ENCODE data around the gene ASB2.
A peak's percentile ranks its signal among the peaks of the same experiment; 100 is the strongest.

Gene ASB2

DNA sequence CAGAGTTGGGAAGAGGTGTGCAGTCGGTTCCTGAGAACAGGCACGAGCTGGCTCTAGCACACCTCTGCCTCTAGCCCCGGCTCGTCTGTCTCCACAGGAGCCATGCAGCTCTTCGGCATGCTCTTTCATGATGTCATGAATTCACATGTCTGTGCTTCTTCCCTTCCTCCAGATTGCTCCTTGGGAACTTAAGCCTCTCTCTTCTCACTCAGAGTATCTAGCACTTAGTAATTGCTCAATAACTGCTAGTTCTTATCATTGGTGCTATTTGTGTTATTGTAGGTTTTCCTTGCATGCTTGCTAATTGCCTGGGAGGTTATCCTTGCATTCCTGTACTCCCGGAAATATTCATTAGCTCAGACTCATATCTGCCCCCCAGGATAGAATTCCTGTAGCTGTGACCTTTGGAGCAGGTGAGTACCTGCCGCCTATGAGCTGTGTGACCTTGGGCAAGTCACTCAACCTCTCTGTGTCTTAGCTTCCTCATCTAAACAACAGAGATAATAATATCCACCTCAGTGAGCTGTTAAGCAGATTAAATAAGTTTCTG is 29.8 kb downstream of the ASB2 start:
- DNase-seq (ENCODE audit: low read depth): no peak

DNA sequence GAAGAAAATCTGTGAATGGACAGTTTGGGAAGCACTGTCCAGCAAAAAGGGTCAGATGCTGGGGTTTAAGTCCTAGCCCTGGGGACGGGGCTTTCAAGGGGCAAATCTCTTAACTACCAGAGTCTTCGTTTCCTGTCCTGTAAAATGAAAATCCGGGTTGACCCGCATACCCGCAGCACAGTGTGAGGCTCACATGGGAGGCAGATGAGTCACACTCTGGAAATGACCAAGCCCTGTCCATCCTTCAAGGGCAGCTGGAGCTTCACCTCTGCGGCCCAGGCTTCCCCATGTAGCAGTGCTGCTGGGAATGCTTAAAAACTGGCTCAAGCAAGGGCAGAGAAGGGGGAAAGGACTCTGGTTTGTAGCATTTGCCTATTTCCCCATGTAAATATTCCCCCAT is 30.3 kb downstream of the ASB2 start:
- DNase-seq (ENCODE audit: low read depth): no peak

DNA sequence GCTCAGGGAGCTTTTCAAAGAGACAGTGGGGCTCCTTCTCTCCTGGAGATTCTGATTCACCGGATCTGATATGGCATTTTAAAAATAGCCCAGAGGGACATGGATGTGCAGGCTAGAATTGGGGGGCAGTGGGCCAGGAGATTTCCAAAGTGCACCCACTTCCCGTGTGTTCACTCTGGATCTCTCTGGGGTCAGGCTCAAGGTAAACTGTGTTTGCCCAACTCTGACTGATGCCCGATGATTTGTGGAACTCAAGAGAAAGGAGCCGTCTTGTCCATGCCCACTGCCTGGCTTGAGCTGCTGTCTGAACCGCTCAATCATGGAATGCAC is 31.3 kb downstream of the ASB2 start:
- no peak for DNase-seq (ENCODE audit: low read depth)

DNA sequence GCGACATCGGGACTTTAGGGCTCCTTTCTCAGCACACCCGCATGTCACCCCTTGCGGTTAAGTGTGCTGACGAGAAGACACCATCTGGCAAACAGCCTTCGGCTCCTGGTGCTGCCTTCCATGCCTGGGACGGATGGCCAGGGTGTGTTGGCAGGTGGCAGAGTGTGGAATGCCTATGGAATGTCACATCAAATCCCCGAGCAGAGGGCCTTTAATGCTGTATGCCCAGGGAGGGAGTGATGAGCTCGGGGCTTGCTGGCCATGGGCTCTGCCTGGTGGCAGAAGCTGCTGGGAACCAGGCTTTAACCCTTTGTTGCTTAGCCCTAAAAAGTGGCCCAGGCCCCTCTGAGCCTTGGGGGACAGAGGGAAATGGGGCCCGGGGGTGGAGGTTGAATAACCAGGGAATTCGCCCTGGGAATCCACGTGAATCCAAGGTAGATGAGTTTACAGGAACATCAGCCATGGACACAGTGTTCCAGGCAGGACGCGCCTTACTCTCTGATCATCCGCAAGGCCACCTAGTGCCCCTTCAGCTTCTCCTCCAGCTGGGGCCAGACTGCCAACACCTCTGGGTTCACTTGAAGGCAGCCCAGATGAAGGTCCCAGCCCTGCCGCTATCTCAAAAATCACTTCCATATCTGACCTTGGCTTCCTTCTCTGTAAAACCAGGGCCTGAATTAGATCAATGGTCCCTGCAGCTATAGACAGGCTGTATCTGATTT is 31.9 kb downstream of the ASB2 start:
- no peak for DNase-seq (ENCODE audit: low read depth)

DNA sequence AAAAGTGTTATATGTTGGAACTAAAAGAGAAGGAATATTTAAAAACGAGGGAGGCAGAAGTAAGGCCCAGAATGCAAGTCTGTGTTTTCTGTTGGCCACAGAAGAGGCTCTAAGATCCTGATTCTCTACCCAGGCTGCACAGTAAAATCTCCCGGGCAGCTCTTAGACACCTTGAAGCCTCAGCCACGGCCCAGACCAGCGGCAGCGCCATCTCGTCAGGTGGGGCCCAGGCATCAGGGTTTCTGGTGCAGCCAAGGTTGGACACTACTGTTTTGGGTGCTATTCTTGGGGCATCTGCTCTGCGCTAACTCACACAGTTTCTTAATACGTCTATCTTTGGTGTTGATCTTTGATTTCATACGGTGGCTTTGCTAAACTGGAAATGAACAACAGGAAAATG is 32.4 kb downstream of the ASB2 start:
- no peak for DNase-seq (ENCODE audit: low read depth)

DNA sequence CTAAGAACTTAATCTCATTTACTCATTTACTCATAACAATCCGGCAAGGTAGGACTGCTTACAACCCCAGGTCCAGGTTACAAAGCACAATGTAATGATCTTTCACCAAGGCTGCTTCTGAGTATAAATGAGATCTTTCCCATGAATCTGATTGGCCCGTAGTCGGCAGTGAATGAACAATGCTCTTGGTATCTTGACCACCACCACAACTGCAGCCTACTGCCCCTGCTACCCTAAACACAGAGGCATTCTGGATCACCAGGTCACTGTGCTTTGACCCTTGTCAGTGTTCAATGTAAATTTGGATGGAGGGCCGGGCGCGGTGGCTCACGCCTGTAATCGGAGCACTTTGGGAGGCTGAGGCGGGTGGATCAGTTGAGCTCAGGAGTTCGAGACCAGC is 33.3 kb downstream of the ASB2 start:
- DNase-seq (ENCODE audit: low read depth): no peak

DNA sequence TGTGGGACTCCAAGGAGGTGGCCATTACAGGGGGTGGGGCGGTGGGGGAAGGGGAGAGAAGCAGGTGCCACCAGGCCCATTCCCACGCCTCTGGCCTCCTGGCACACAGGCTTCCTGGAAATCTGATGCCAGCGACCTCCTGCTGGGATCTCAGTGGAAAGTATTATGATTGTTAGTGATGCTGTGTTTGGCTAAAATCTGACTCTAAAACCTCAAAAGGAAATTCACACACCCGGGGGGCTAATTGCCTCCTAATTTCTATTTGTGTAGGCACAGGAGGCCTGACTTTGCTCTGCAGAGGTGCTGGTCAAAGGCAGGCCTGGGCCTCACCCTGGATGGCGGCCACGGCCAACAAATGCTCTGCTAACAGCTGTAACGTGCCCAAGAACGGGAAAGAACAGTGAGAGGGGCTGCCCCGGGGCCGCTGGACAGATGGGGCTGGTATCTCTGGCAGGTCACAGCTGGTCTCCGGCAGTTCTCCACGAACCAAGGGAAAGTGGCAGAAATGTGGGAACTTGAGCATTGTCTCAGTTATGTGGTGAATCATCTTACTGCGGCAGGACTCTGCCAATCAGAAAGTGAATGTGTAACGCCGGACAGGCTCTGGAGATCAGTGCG is 35.0 kb downstream of the ASB2 start:
- DNase-seq (ENCODE audit: low read depth): no peak

DNA sequence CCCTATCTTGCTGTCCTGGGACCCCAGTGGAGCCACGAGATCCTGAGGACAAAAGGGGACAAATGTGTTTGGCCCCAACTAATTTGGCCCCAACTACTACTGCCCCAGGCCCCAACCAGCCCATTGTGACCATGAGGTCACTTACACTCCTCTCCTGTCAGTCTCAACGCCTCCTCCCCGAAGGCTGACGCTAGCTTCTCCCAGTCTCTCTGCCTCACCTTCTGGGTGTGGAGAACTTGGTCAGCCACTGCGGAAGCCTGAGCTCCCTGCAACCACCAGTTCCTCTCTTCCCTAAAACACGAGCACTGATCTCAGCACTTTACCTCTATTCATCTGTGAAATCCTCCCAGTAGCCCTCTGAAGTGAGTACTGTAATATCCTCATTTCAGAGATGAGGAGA is 35.9 kb downstream of the ASB2 start:
- DNase-seq (ENCODE audit: low read depth): no peak

DNA sequence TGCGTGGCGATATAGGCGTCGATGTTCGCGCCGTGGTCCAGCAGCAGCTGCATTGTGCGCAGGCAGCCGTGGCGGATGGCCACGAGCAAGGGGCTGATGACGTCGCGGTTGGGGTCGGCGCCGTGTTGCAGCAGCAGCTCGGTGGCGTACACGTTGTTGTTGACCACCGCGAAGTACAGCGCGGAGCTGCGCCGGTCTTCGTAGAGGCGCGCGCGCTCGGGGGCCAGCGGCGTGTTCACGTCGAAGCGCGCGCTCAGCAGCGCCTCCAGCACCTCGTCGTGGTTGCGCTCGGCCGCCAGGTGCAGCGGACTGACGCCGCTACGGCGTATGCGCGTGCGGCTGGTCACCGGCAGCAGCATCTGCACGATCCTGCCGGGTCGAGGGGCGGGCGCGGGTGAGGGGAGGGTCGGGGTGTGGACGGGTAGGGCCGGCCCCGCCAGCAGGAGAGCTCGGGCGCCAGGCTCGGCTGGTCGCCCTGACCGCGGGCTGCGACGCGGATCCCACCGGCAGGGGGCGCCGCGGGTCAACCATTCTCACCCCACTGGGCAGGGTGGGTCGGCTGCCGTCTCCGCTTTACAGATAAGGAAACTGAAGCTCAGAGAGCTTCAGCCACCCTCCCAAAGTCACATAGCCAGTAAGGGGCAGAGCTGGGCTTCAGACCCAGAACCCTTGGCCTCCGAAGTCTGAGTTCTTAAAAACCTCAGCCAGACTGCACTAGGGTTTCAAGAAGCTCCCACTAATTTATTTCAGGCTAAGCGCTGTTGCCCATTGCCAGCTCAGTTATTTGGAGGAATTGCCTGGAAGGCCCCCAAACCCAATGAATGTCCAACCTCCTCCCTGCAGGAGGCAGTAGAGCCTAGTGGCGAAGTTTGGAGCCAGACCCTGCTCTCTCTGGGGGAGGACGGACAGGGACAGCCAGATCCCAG is 36.8 kb downstream of the ASB2 start:
- DNase-seq (ENCODE audit: low read depth): peak; percentile 88

DNA sequence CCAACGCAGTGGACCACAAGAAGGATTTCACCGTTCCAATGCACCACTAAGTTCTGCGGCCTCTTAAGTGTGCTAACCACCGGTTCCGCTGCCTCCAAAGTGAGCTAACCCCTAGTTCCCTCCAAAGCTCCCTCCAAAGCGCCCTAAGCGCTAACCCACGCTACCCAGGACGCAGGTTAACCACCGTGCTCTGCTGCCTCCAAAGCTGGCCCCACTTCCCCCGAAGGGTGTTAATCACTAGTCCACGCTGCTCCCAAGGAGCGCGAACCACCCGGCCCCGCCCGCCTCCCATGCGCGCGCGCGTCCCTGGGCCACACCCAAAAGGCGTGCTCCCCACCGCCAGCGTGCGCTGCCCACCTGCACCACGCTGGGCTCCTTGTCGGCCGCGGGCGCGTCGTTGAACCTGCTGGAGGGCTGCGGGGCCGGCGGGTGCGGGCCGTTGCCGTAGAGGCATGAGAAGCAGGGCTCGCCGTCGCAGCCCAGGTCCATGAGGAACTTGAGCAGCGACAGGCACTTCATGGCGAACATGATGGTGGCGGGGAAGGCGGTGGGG is 37.5 kb downstream of the ASB2 start:
- DNase-seq (ENCODE audit: low read depth): no peak

DNA sequence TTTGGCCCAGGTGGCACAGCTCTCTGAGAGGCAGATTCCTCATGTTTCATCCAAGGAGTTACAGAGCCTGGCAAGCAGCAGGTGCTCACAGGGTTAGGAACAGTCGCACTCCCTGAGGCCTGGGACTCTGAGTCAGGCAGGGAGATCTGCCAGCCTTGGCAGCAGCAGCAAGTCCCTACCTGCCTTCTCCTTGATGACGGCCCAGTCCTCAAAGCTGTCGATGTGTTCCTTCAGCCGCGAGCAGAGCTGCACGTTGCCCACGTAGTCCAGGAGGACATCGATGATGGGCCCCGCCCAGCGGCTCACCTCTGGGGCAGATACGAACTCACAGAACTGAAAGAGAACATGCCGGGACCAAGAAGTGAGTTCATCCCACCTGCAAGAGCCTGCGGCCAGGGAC is 38.9 kb downstream of the ASB2 start:
- DNase-seq (ENCODE audit: low read depth): no peak

DNA sequence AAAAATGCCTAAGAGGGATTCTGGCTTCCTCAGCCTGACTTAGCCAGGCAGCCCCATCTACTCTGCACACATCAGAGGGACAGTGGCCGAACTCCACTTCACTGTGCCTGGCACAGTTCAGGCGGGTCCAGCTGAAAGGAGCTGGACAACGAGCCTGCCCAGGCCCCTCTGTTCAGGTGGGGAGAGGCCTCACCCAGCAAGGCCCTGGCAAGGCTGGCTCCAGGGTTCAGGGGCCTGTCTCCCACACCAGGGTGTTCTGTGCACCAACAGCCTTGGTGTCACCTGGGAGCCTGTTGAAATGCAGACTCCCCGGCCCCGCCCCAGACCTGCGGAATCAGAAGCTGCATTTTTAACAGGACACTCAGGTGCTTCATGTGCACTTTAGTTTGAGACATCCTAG is 39.4 kb downstream of the ASB2 start:
- no peak for DNase-seq (ENCODE audit: low read depth)

DNA sequence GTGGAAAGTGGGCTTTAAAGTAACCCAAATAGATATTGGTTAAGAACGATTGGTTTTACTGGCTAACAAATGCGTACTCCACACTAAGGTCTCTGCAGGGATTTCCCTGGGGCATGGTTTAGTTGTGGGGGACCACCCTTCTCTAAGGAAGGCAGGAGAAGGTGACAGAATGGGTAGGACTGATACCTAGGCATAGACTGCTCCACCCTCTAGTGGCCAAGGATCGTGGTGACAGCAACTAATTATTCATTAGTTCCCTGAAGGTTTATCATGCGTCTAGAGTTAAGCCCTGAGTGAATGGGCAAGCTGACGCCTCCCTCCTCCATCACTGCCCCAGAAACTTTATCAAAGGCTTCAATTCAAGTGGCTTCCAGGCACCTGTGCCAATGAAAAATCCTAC is 40.1 kb downstream of the ASB2 start:
- DNase-seq (ENCODE audit: low read depth): no peak

DNA sequence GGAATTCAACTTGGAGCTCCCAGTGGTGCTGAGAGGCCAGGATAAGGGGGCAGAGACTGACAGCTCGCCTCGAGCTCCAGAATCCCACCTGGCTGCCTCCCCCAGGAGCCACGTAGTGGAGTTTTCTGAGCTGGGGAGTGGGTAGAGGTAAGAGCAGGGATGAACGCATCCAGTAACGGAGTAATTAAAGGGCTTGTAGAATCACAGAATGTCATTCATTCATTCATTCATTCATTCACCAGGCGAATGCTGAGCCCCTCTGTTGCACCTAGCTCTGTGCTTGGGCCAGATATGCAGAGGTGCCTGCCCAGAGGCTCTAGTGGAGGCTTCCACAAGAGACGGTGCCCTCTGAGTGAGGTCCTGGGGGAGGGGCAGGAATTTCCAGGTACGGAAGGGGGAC is 41.2 kb downstream of the ASB2 start:
- DNase-seq (ENCODE audit: low read depth): no peak

DNA sequence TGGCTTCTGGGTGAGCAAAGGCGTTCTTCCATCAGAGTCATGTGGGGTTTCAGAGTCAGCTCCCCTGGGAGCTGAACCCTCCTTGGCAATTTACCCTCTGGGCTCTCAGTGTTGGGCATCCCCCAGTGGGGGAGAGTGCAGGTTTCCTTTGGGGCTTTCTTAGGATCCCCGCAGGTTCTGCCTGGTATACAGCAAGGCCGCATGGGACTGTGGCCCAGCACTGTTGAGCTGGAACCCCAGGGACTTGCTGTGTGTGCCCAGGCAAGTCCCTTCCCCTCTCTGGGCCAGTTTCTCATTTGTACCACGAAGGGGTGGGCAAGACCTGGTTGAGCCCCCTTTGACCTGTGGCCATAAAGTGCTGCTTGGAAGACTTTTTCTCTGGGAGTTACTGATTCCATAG is 43.7 kb downstream of the ASB2 start:
- no peak for DNase-seq (ENCODE audit: low read depth)

DNA sequence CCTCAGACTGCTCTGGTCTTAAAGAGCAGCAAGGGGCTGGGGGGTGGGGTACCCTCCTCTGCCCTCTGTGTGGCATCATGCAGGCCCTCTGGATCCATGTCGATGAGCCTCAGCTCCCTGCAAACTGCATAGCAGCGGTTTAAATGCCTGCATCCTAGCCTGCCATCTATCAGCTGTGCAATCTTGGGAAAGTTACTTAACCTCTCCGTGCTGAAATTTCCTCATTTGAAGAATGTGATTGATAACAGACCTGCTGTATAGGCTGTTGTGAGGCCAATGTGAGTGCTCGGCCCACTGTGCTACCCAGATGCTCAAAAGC is 45.4 kb downstream of the ASB2 start:
- DNase-seq (ENCODE audit: low read depth): no peak

DNA sequence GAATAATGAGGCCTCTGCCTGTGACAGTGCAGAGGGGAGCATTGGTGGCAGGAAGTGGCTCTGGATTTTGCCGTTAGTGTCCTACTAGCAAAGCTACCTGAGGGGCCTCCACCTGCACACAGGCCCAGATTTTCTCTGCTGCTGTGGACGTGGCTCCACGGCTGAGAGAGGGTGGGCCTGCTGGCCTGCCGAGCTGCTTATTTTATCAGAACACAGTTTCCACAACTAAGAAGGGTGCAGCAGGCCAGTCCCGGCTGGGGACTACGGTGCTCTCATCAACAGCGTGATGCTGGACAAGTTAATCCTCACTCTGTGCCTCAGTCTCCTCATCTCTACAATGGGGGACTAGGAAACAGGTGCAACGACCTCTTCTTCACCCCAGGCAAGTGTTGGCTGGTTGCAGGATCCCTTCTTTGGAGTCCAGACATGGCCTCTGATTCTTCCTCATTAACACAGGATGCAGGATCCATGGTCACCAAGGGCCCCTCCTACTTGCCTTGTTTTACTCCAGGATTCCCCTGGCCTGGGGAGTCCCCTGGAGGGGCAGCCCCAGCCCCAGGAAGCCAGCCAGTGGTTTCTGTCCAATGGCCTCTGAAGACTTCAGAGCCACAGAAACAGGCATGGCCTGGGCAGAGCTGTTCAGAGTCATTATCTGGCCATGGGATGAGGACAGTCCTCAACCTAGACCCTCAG is 45.9 kb downstream of the ASB2 start:
- DNase-seq (ENCODE audit: low read depth): no peak

DNA sequence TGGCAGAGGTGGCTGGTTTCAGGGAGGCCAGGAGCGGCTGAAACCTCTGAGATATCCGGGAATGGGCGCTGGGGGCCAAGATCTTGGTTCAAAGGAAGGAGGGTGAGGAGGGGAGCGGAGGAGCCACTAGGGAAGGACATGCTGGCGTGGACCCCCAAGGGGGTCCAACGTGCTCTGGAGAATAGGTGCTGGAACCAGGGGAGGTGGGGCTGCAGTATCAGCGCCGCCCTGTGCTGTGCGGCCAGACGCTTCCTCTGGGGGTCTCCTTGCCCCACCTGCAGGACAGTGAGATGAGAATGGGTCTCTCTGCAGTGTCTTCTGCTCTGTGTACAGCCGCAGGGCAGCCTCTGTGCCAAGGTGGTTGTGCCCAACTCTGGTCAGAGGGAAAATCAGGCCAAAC is 46.7 kb downstream of the ASB2 start:
- no peak for DNase-seq (ENCODE audit: low read depth)

DNA sequence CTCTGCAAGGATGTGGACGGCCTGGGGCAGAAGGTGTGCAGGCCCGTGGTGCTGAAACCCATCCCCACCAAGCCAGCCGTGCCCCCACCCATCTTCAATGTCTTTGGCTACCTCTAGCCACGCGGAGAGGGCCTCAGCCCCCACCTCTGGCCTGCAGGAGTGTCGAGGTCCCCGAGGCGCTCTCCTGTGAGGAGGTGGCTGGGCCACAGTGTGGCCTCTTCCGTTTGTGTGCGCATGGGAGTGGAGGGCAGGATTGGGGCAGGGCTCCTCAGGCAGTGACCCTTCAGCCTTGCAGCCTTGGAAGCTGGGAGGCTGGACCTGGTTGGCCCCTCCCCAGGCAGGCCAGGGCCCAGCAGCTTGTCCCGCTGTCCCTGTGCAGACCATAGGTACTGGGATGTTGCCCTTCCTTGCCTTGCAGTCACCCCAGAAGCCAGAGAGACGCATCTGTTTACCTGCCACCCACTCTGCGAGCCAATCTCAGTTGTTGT is 47.3 kb downstream of the ASB2 start:
- DNase-seq (ENCODE audit: low read depth): no peak

DNA sequence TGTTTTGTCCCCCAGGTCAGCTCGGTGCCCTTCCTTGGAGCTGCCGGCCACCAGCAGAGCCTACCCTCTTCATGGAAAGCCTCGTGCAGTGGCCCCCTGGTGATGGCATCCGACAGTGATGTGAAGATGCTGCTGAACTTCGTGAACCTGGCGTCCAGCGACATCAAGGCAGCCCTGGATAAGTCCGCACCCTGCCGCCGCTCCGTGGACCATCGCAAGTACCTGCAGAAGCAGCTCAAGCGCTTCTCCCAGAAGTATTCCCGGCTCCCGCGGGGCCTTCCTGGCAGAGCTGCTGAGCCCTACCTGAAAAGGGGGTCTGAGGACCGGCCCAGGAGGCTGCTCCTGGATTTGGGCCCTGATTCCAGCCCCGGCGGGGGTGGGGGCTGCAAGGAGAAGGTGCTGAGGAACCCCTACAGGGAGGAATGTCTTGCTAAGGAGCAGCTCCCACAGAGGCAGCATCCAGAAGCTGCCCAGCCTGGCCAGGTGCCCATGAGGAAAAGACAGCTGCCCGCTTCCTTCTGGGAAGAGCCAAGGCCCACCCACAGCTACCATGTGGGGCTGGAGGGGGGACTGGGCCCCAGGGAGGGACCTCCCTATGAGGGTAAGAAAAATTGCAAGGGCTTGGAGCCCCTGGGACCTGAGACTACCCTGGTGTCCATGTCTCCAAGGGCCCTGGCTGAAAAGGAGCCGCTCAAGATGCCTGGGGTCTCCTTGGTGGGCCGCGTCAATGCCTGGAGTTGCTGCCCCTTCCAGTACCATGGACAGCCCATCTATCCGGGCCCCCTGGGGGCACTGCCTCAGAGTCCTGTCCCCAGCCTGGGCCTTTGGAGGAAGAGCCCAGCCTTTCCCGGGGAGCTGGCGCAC is 48.0 kb downstream of the ASB2 start:
- DNase-seq (ENCODE audit: low read depth): no peak

DNA sequence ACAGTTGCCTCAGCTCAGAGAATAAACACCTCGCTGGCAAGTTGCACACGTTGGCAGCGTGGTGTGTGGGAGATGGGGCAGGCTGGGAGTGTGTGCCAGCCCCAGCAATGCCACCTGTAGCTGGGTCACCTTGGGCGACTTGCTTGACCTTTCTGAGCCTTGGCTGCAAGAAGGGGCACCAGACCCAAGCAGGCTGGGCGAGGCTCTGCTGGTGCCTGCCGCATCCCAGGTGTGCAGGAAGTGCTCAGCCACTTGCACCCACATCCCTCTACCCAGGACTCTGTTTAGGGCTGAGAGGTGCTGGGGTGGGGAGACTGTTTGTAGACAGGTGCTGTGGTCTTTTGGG is 48.6 kb downstream of the ASB2 start:
- no peak for DNase-seq (ENCODE audit: low read depth)

Data from activated T-cell treated with anti-CD3 and anti-CD28 coated beads for 24 hours (primary cell).